GM19324 (cell line): Measurements from ENCODE around the gene EIF2S1.
"Not testable (repeated sequence)": the region's sequence is repeated elsewhere in the genome, so short reads cannot be mapped to it uniquely, and the experiment has no call there.

Experiments
- ATAC-seq: cut with Tn5 transposase; IDR thresholded peaks from one replicate; pipeline ENCODE4 v1.9.1; 2021; ENCODE audit warnings: mild to moderate bottlenecking, moderate library complexity; ENCODE audit not compliant: unreplicated experiment, low FRiP score

Gene EIF2S1

DNA sequence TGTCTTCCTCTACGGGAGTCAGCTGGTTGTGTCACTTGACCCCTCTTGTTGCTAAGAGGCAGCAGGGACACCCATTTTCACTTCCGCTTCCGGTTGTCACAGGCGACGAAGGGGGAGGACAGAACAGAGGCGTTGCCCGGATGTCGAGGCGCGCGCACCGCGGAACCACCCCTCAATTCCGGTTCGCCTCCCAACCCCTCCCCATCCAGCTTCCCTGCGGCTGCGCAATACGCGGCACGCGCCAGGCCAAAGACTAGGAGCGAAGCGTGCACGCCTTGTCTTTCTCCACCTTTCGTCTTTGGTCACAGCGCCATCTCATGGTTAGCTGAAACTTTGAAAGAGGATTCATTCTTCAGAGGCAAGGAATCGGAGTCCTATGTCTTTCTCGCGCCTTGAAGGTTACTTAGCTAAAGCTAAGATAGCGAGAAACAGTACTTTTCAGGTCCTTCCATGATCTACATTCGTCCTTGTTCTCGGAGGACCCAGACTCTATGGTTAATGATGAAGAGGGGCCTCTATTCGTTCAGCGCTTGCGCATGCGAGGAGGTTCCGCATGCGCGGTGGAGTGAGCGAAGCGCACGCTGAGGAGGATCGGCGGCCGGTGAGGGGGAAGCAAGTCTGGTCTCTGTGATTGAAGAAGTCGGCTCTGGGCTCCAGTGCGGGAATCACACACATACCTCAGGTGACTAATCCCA is at the start of gene EIF2S1, which contains the start of gene ATP6V1D:
Gene EIF2S1 (plus strand): TSS at position 554 of the 695 bp plus-strand sequence. CDS start 4,440 bp downstream, outside the sequence.
Gene ATP6V1D (minus strand): TSS at position 30 of the 695 bp plus-strand sequence. CDS start 106 bp downstream, outside the sequence.
- peak; percentile 94 for ATAC-seq

GRCh38 chr14:67311868-67312267 is 48.3 kb upstream of the EIF2S1 start:
- ATAC-seq, result no peak

GRCh38 chr14:67313153-67313552 is 47.0 kb upstream of the EIF2S1 start:
- no peak for ATAC-seq

- ATAC-seq, result no peak
Observed at GRCh38 chr14:67317822-67318221, 42.3 kb upstream of the EIF2S1 start.

DNA sequence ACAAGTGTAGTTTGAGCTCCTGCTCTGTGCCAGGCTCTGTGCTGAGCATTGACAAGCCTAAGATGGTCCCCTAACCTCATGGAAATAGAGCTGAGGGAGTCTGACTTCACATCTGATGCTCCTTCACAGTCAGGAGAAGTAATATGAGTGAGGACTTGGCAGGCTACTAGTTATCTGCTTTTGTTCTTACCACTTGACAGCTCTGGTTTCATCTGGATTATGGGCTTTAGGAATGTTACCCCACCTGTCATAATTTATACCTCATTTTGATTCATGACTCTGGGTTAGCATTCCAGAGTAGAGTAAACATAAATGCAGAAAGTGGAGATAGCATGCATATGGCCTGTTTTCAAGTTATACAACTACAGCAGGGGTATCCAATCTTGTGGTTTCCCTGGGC is 41.0 kb upstream of the EIF2S1 start:
- ATAC-seq, result no peak

- not testable (repeated sequence) for ATAC-seq
Observed at GRCh38 chr14:67329666-67330065, 30.5 kb upstream of the EIF2S1 start.

DNA sequence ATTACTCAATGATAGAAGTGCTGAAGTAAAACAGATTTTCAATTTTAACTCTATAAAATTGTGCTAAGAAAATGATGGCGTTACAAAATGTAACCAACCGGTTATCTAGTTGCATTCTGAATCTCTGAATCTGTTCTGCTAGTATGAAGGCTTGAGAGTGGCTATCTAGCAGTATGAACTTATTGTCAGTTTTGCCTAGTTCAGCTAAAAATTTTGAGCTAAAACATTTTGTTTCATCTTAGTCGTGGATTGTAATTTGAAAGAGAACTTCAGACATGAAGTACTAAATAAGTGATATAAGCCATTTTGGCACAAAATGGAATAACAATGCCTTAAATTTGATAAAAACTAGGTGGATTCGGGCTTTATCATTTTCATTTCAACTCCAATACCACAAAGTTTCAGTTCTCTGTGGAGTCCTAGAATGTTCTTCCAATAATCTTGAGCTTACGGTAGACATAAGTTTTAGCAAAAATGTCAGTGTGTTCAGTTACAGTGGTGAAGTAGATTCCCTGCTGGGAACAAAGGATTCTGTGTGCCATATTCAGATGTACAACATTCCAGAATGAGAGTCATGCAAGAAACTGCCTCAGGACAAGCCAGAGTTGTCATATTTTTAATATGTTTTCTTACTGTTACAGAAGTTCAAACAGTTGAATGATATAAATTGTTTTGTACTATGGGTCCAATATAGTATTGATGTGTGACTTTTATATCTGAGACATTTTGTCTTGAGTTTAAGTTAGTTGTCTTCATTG is 28.6 kb upstream of the EIF2S1 start:
- ATAC-seq, result no peak

- no peak for ATAC-seq
Observed at GRCh38 chr14:67332468-67332867, 27.7 kb upstream of the EIF2S1 start.

DNA sequence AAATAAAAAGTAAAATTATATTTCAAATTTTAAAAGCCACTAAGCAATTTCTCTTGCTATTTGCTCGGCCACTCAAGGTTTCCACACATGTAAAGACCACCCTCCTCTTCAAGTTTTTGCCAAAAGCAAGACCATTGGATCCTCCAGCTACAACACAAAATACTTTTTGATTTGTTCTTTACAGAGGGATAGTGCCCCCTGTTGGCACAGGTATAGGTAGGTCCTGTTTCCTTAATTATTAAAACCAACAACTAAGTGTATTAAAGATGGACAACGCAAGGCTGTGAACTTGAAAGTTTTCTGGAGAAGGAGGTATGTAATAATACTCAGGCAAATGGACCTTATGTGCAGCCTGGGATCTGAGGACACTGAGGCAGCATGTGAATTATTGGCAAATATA is 24.3 kb upstream of the EIF2S1 start:
- ATAC-seq, result no peak

DNA sequence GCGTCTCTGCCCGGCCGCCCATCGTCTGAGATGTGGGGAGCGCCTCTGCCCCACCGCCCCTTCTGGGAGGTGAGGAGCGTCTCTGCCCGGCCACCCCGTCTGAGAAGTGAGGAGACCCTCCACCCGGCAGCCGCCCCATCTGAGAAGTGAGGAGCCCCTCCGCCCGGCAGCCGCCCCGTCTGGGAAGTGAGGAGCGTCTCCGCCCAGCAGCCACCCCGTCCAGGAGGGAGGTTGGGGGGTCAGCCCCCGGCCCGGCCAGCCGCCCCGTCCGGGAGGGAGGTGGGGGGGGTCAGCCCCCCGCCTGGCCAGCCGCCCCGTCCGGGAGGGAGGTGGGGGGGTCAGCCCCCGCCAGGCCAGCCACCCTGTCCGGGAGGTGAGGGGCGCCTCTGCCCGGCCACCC is 18.9 kb upstream of the EIF2S1 start:
- not testable (repeated sequence) for ATAC-seq

DNA sequence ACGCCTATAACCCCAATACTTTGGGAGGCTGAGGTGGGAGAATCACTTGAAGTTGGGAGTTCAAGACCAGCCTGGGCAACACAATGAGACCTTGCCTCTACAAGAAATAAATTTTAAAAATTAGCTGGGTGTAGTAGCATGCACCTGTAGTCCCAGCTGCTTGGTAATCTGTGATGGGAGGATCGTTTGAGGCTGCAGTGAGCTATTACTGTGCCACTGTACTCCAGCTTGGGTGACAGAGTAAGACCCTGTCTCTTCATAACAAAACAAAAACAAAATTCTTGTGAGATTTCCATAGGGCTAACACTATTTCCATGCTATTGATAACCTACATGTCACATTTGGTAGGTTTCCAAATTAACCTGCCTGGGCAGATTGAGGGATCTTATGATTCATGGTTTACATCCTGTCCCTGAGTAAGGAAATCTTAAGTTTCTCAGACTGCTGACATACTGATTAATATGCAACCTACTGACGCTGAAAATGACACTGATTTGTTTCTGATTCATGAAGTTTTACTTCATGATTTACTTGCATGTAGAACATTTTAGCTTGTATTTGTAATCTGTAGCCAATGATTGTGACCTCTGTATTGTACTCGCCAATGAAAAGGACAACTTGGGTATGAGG is 16.4 kb upstream of the EIF2S1 start:
- no peak for ATAC-seq

GRCh38 chr14:67345583-67345982 is 14.5 kb upstream of the EIF2S1 start:
- no peak for ATAC-seq

- no peak for ATAC-seq
Observed at GRCh38 chr14:67352055-67352454, 8.1 kb upstream of the EIF2S1 start.

DNA sequence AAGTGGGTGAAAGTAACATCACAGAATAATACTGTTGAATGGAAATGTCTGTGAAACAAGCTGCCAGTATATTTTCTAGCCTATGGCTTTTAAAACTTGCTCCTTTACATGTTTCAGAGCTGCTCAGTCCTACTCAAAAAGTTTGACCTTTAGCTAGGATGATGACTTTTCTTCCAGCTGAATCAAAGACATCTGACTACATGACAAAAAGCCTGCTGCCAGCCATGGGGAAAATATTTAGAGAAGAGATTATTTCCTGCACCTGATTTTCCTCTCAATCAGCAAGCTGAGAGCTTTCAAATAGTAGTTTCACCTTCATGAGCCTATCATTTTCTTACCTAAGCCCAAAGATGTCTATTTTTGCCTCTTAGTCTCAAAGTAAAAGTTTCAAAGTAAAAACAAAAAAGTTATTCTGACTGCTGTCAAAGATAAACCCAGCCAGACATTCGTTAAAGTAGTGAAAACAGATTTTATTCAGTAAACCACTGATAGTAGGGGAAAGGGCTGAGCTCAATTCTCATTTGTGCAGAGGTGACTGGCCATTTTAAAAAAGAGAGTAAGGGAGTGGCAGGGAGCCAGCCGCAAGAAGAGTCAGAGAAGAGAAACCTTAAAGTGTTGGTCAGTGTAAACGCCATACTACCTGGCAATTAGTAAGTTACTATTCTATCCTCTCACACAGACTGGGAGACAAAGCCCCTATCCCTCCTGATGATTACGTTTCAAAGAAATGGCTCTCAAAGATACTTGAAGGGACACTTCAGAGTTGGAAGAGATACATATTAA is 2.8 kb upstream of the EIF2S1 start:
- no peak for ATAC-seq

GRCh38 chr14:67357969-67358354 is 2.2 kb upstream of the EIF2S1 start:
- no peak for ATAC-seq

- no peak for ATAC-seq
Observed at GRCh38 chr14:67358924-67359774, 979 bp upstream of the EIF2S1 start.

DNA sequence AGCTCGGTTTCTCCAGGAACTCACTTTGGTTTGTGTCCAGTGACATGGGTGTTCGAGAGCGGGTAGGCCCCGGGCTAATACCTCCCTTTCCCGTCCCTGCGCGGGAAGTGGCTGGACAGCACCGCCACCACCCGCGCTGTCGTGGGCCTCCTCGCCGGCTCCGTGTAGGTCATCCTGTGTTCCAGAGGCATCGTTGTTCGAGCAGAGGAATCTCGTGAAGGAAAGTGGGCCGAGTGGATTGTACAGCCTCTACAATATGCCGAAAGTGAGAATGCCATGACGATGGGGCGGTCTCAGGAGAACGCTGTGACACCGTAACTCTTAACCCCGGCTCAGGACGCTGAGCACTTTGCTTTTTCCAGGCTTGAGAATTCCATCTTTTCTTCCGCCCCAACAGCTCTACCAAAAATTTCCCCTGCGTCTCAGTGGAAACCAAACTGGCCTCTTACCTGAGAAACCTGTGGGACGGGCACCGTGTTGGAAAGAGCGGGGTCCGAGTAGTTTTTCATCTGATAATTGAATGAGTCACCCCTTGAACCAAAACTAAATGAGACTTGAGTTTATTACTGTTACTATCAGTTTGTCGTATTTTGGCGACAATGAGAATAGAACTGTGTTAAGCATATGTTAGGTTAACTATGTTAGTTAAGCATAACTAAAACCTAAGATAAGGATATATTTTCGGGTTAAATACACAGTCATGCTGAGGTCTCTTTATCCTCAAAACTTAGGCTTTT is 510 bp downstream of the EIF2S1 start:
- ATAC-seq, result peak; percentile 29

GRCh38 chr14:67365476-67365875 is 5.3 kb downstream of the EIF2S1 start:
- no peak for ATAC-seq

DNA sequence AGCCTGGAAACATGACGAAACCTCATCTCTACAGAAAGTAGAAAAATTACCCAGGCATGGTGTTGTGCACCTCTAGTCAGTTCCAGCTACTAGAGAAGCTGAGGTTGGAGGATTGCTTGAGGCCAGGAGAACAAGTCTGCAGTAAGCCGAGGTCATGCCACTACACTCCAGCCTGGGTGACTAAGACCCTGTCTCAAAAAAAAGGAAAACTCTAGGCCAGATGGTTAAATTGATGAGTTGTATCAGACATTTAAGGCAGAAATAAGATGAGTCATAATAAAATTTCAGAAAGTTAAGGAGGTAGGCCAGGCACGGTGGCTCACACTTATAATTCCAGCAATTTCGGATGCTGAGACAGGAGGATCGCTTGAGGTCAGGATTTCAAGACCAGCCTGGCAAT is 10.7 kb downstream of the EIF2S1 start:
- no peak for ATAC-seq
